SIG-M5 treated with dmso at 0.1 percent for 504 hours (cell line): ENCODE results near the gene ATP11B.

Experiments
- DNase-seq: peaks from one replicate; lab custom pipeline; 2025; ENCODE audit not compliant: unreplicated experiment; lab: John Stamatoyannopoulos, UW

Gene ATP11B

GRCh38 chr3:182908471-182908870 is 115.2 kb downstream of the ATP11B start:
- no peak for DNase-seq

GRCh38 chr3:182909318-182910040 is 116.2 kb downstream of the ATP11B start:
- DNase-seq: peak; percentile 35

- DNase-seq: no peak
Observed at GRCh38 chr3:182910936-182911781, 117.9 kb downstream of the ATP11B start.

- no peak for DNase-seq
Observed at GRCh38 chr3:182911782-182912111, 118.4 kb downstream of the ATP11B start.

- DNase-seq: no peak
Observed at GRCh38 chr3:182912474-182912873, 119.2 kb downstream of the ATP11B start.

- DNase-seq: no peak
Observed at GRCh38 chr3:182913889-182914288, 120.6 kb downstream of the ATP11B start.

GRCh38 chr3:182914341-182914740 is 121.0 kb downstream of the ATP11B start:
- DNase-seq: no peak

- DNase-seq: no peak
Observed at GRCh38 chr3:182917134-182917533, 123.8 kb downstream of the ATP11B start.

- no peak for DNase-seq
Observed at GRCh38 chr3:182919866-182920357, 126.6 kb downstream of the ATP11B start.

GRCh38 chr3:182920515-182921084 is 127.3 kb downstream of the ATP11B start:
- no peak for DNase-seq

- DNase-seq: no peak
Observed at GRCh38 chr3:182921665-182922355, 128.5 kb downstream of the ATP11B start.

GRCh38 chr3:182925330-182925943 is 132.1 kb downstream of the ATP11B start:
- peak; percentile 62 for DNase-seq

GRCh38 chr3:182925944-182926337 is 132.6 kb downstream of the ATP11B start:
- peak; percentile 40 for DNase-seq

- no peak for DNase-seq
Observed at GRCh38 chr3:182935803-182936202, 142.5 kb downstream of the ATP11B start.

- no peak for DNase-seq
Observed at GRCh38 chr3:182936239-182936917, 143.1 kb downstream of the ATP11B start.

- DNase-seq: no peak
Observed at GRCh38 chr3:182936918-182937285, 143.6 kb downstream of the ATP11B start.

GRCh38 chr3:182937293-182938051 is 144.2 kb downstream of the ATP11B start:
- DNase-seq: no peak

- DNase-seq: no peak
Observed at GRCh38 chr3:182940266-182940808, 147.0 kb downstream of the ATP11B start.

GRCh38 chr3:182941719-182942118 is 148.4 kb downstream of the ATP11B start:
- no peak for DNase-seq
